ENCODE results near the gene FZD8. TPM values are rescaled to one million over a fixed set of nuclear protein-coding genes. Genes with fewer than 3 reads are reported as not detected.

The FZD8 gene
- total RNA-seq, 1 experiment from 2014 or later = 50.5 TPM

- Histone ChIP-seq H3K4me1 (ENCODE audit: insufficient read depth, low read length, poor library complexity, severe bottlenecking) (peaks cover 32% of the 10 kb centered on the region), H3K27ac (ENCODE audit: low read depth, low read length, poor library complexity, severe bottlenecking) (peak overlapping the region; percentile 37), H3K36me3 (ENCODE audit: insufficient read depth, low read length, poor library complexity, severe bottlenecking) (peaks cover 4% of the 10 kb centered on the region), H3K9me3 (ENCODE audit: low read depth, low read length, poor library complexity, severe bottlenecking) (no peaks in the 10 kb centered on the region), H3K4me3 (ENCODE audit: low read depth, low read length, poor library complexity, severe bottlenecking) (peak overlapping the region; percentile 55), H3K27me3 (replicated peaks; ENCODE audit: insufficient read depth, low read depth, low read length, poor library complexity) (no peaks in the 10 kb centered on the region)
- TF ChIP-seq EZH2 (IDR thresholded peaks at IDR 0.05; ENCODE audit: borderline replicate concordance, low read depth, low read length, poor library complexity, severe bottlenecking) (no peak), CTCF (conservative IDR thresholded peaks at IDR 0.05; ENCODE audit: low read depth, low read length) (no peak)
- DNase-seq (ENCODE audit: low spot score) = no peak
- ChIA-PET POLR2A (ENCODE audit: low non-redundant PET) (no interaction called here), CTCF (interaction anchor here (1.0 to 1.8 kb wide), 2 partner anchors 1141 to 1243 kb away, joined by 3 to 12 read pairs; no protein-coding TSS in a partner anchor)
- no TSS peak for BruUV-seq (replicated peaks)
- intact Hi-C loops (cut with micrococcal nuclease; ENCODE audit: unreplicated experiment) = loop anchor here (5.0 to 10.0 kb wide), 3 partner anchors 787 to 999 kb away; no protein-coding TSS in a partner anchor
Observed at GRCh38 chr10:35638101-35638500, 4.0 kb downstream of the FZD8 start.

- Histone ChIP-seq H3K27ac (ENCODE audit: low read depth, low read length, poor library complexity, severe bottlenecking) (peak overlapping the region; percentile 37), H3K27me3 (replicated peaks; ENCODE audit: insufficient read depth, low read depth, low read length, poor library complexity) (no peaks in the 10 kb centered on the region), H3K4me3 (ENCODE audit: low read depth, low read length, poor library complexity, severe bottlenecking) (peak overlapping the region; percentile 55), H3K36me3 (ENCODE audit: insufficient read depth, low read length, poor library complexity, severe bottlenecking) (peaks cover 4% of the 10 kb centered on the region), H3K4me1 (ENCODE audit: insufficient read depth, low read length, poor library complexity, severe bottlenecking) (peaks cover 34% of the 10 kb centered on the region), H3K9me3 (ENCODE audit: low read depth, low read length, poor library complexity, severe bottlenecking) (no peaks in the 10 kb centered on the region)
- no peak for TF ChIP-seq EZH2 (IDR thresholded peaks at IDR 0.05; ENCODE audit: borderline replicate concordance, low read depth, low read length, poor library complexity, severe bottlenecking)
- no peak for TF ChIP-seq CTCF (conservative IDR thresholded peaks at IDR 0.05; ENCODE audit: low read depth, low read length)
- intact Hi-C loops (cut with micrococcal nuclease; ENCODE audit: unreplicated experiment) = loop anchor here (5.0 to 10.0 kb wide), 3 partner anchors 787 to 1000 kb away; no protein-coding TSS in a partner anchor
- ChIA-PET POLR2A (ENCODE audit: low non-redundant PET) (no interaction called here), CTCF (interaction anchor here (0.7 to 1.8 kb wide), 4 partner anchors 276 to 1142 kb away, joined by 3 to 12 read pairs (median 4); partner anchors contain the start of gene CREM)
- BruUV-seq (replicated peaks) = no TSS peak
- DNase-seq (ENCODE audit: low spot score) = peak; percentile 79
Observed at GRCh38 chr10:35637462-35637861, 4.6 kb downstream of the FZD8 start.

GRCh38 chr10:35636956-35637355 is 5.1 kb downstream of the FZD8 start:
- H3K9me3 ChIP-seq (ENCODE audit: low read depth, low read length, poor library complexity, severe bottlenecking) = no peaks in the 10 kb centered on the region
- DNase-seq (ENCODE audit: low spot score) = peak; percentile 30
- CTCF ChIA-PET = interaction anchor here (0.6 to 1.8 kb wide), 6 partner anchors 24 to 1142 kb away, joined by 3 to 12 read pairs (median 4); partner anchors contain the start of gene CREM

More at GRCh38 chr10:35636956-35637355, 5.1 kb downstream of the FZD8 start:
- Histone ChIP-seq H3K27me3 (replicated peaks; ENCODE audit: insufficient read depth, low read depth, low read length, poor library complexity) (no peaks in the 10 kb centered on the region), H3K36me3 (ENCODE audit: insufficient read depth, low read length, poor library complexity, severe bottlenecking) (peaks cover 4% of the 10 kb centered on the region), H3K4me3 (ENCODE audit: low read depth, low read length, poor library complexity, severe bottlenecking) (peak overlapping the region; percentile 55), H3K27ac (ENCODE audit: low read depth, low read length, poor library complexity, severe bottlenecking) (peak overlapping the region; percentile 37), H3K4me1 (ENCODE audit: insufficient read depth, low read length, poor library complexity, severe bottlenecking) (peaks cover 34% of the 10 kb centered on the region)
- TF ChIP-seq CTCF (conservative IDR thresholded peaks at IDR 0.05; ENCODE audit: low read depth, low read length) (no peak), EZH2 (IDR thresholded peaks at IDR 0.05; ENCODE audit: borderline replicate concordance, low read depth, low read length, poor library complexity, severe bottlenecking) (no peak)
- intact Hi-C loops (cut with micrococcal nuclease; ENCODE audit: unreplicated experiment) = loop anchor here (5.0 to 10.0 kb wide), 3 partner anchors 788 to 1000 kb away; no protein-coding TSS in a partner anchor
- POLR2A ChIA-PET (ENCODE audit: low non-redundant PET) = no interaction called here
- no TSS peak for BruUV-seq (replicated peaks)

All from A673 (cell line).